ENCODE data around the gene NR3C2. TPM values are rescaled to one million over a fixed set of nuclear protein-coding genes. Genes with fewer than 3 reads are reported as not detected.

Gene NR3C2
- polyA plus RNA-seq, 3 donors = 0.09 to 0.27 (median 0.20) TPM

DNA sequence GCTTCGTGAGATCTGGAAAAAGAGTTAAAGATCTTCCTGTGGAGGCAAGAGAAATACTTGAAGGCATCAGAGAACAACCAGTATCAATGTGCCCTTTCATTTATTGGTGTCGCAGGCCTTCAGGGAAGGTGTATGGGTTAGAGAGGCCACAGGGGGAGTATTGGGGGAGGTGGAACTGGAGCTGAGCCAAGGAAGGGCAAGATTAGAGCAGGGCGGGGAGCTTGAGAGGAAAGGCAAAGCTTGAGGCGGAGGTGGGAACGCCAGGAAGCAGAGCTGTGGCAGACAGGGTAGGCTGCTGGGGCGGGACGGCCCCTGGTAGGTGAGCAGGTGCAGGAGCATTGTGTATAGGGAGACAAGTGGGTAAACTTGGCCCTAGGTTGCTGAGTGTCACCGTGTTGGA is 380.4 kb downstream of the NR3C2 start:
- H3K9me3 Mint-ChIP-seq = no peaks in the 10 kb centered on the region
- peaks cover 0 to 15% of the 10 kb centered on the region in 2 donors for H3K36me3 ChIP-seq (replicated peaks in 1 of 2; ENCODE audit: control insufficient read depth in 1 of 2, insufficient read depth in 2 of 2, low read length in 2 of 2)
- no peaks in the 10 kb centered on the region for H3K79me2 ChIP-seq (ENCODE audit: insufficient read depth, low read length)
- WGBS (ENCODE audit: insufficient coverage) = 73% methylated on average over 8 of the region's 8 CpGs
- no peak overlapping the region for H3K9ac ChIP-seq (ENCODE audit: insufficient read depth, low read length, poor library complexity, severe bottlenecking)
- DNase-seq = no peak
- no peak overlapping the region for H3K4me2 ChIP-seq (replicated peaks; ENCODE audit: extremely low read depth, low read length, poor library complexity, severe bottlenecking)
- H3K27ac Mint-ChIP-seq = peak overlapping the region in 1 of 7 donors; percentile 18
- no peak overlapping the region for H3K4me3 ChIP-seq (replicated peaks in 1 of 3; ENCODE audit: low read depth in 2 of 3, low read length in 3 of 3)
- H3K27ac ChIP-seq (ENCODE audit: low read depth in 1 of 2, low read length in 2 of 2) = no peak overlapping the region
- H3K27me3 Mint-ChIP-seq (ENCODE audit: low read depth in 3 of 3) = peaks cover 0 to 3% (median 3%) of the 10 kb centered on the region in 3 donors
- H3K9me3 ChIP-seq (replicated peaks in 1 of 2; ENCODE audit: control insufficient read depth in 1 of 2, insufficient read depth in 1 of 2, low read length in 2 of 2) = no peaks in the 10 kb centered on the region
- TF ChIP-seq, protein P1, sequence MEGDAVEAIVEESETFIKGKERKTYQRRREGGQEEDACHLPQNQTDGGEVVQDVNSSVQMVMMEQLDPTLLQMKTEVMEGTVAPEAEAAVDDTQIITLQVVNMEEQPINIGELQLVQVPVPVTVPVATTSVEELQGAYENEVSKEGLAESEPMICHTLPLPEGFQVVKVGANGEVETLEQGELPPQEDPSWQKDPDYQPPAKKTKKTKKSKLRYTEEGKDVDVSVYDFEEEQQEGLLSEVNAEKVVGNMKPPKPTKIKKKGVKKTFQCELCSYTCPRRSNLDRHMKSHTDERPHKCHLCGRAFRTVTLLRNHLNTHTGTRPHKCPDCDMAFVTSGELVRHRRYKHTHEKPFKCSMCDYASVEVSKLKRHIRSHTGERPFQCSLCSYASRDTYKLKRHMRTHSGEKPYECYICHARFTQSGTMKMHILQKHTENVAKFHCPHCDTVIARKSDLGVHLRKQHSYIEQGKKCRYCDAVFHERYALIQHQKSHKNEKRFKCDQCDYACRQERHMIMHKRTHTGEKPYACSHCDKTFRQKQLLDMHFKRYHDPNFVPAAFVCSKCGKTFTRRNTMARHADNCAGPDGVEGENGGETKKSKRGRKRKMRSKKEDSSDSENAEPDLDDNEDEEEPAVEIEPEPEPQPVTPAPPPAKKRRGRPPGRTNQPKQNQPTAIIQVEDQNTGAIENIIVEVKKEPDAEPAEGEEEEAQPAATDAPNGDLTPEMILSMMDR (IDR thresholded peaks at IDR 0.05) = no peak
- no peak overlapping the region for H2AFZ ChIP-seq (ENCODE audit: insufficient read depth, low read depth, low read length, poor library complexity, severe bottlenecking)
- no peaks in the 10 kb centered on the region for H3K27me3 ChIP-seq (ENCODE audit: control insufficient read depth in 2 of 2, insufficient read depth in 2 of 2, low read length in 2 of 2)
- no peaks in the 10 kb centered on the region for H4K20me1 ChIP-seq (ENCODE audit: insufficient read depth, low read length)
- H3K4me1 Mint-ChIP-seq = peaks cover 24% of the 10 kb centered on the region
- intact Hi-C loops (cut with micrococcal nuclease) = loop anchor here in 1 of 2 donors (10.0 kb wide), 1 partner anchor 383 kb away; the partner anchor contains the start of gene NR3C2
- H3K4me1 ChIP-seq (ENCODE audit: control insufficient read depth in 1 of 2, insufficient read depth in 2 of 2, low read length in 2 of 2) = peaks cover 5 to 11% of the 10 kb centered on the region in 2 donors
- no peak overlapping the region for H3K4me3 Mint-ChIP-seq
- peaks cover 7 to 19% of the 10 kb centered on the region in 2 donors for H3K36me3 Mint-ChIP-seq

- no CpG with 5 or more reads among the region's 4 CpGs for WGBS (ENCODE audit: insufficient coverage)
- Histone ChIP-seq H3K36me3 (replicated peaks in 1 of 2; ENCODE audit: control insufficient read depth in 1 of 2, insufficient read depth in 2 of 2, low read length in 2 of 2) (peaks cover 0 to 15% of the 10 kb centered on the region in 2 donors), H3K79me2 (ENCODE audit: insufficient read depth, low read length) (no peaks in the 10 kb centered on the region), H3K9me3 (replicated peaks in 1 of 2; ENCODE audit: control insufficient read depth in 1 of 2, insufficient read depth in 1 of 2, low read length in 2 of 2) (no peaks in the 10 kb centered on the region), H3K4me3 (replicated peaks in 1 of 3; ENCODE audit: low read depth in 2 of 3, low read length in 3 of 3) (no peak overlapping the region), H3K4me2 (replicated peaks; ENCODE audit: extremely low read depth, low read length, poor library complexity, severe bottlenecking) (no peak overlapping the region), H3K9ac (ENCODE audit: insufficient read depth, low read length, poor library complexity, severe bottlenecking) (no peak overlapping the region), H3K27me3 (ENCODE audit: control insufficient read depth in 2 of 2, insufficient read depth in 2 of 2, low read length in 2 of 2) (no peaks in the 10 kb centered on the region), H3K27ac (ENCODE audit: low read depth in 1 of 2, low read length in 2 of 2) (no peak overlapping the region), H3K4me1 (ENCODE audit: control insufficient read depth in 1 of 2, insufficient read depth in 2 of 2, low read length in 2 of 2) (peaks cover 7 to 15% of the 10 kb centered on the region in 2 donors), H4K20me1 (ENCODE audit: insufficient read depth, low read length) (no peaks in the 10 kb centered on the region), H2AFZ (ENCODE audit: insufficient read depth, low read depth, low read length, poor library complexity, severe bottlenecking) (no peak overlapping the region)
- Mint-ChIP-seq H3K27me3 (ENCODE audit: low read depth in 3 of 3) (peaks cover 0 to 3% (median 3%) of the 10 kb centered on the region in 3 donors), H3K36me3 (peaks cover 7 to 19% of the 10 kb centered on the region in 2 donors), H3K9me3 (no peaks in the 10 kb centered on the region), H3K27ac (no peak overlapping the region), H3K4me3 (no peak overlapping the region), H3K4me1 (peaks cover 28% of the 10 kb centered on the region)
- TF ChIP-seq, protein P1 (IDR thresholded peaks at IDR 0.05) = no peak
- intact Hi-C loops (cut with micrococcal nuclease) = loop anchor here in 1 of 2 donors (10.0 kb wide), 1 partner anchor 384 kb away; the partner anchor contains the start of gene NR3C2
- no peak for DNase-seq
Observed at GRCh38 chr4:148061141-148061481, 381.1 kb downstream of the NR3C2 start.
